ENCODE measurements around the gene ADAMTS16.

Gene ADAMTS16

GRCh38 chr5:5344606-5345005, 204.5 kb downstream of the ADAMTS16 start:
- DNase-seq (ENCODE audit: low spot score): no peak

- DNase-seq (ENCODE audit: low spot score): no peak
Measured at GRCh38 chr5:5347442-5347841, 207.3 kb downstream of the ADAMTS16 start.

GRCh38 chr5:5348135-5348534, 208.0 kb downstream of the ADAMTS16 start:
- DNase-seq (ENCODE audit: low spot score): no peak

GRCh38 chr5:5348576-5348975, 208.4 kb downstream of the ADAMTS16 start:
- no peak for DNase-seq (ENCODE audit: low spot score)

- no peak for DNase-seq (ENCODE audit: low spot score)
Measured at GRCh38 chr5:5350101-5350500, 210.0 kb downstream of the ADAMTS16 start.

- DNase-seq (ENCODE audit: low spot score): no peak
Measured at GRCh38 chr5:5351288-5351979, 211.3 kb downstream of the ADAMTS16 start.

GRCh38 chr5:5352675-5353074, 212.5 kb downstream of the ADAMTS16 start:
- no peak for DNase-seq (ENCODE audit: low spot score)

- DNase-seq (ENCODE audit: low spot score): no peak
Measured at GRCh38 chr5:5353681-5354080, 213.6 kb downstream of the ADAMTS16 start.

- no peak for DNase-seq (ENCODE audit: low spot score)
Measured at GRCh38 chr5:5356765-5357164, 216.6 kb downstream of the ADAMTS16 start.

- DNase-seq (ENCODE audit: low spot score): no peak
Measured at GRCh38 chr5:5359618-5360017, 219.5 kb downstream of the ADAMTS16 start.

- DNase-seq (ENCODE audit: low spot score): no peak
Measured at GRCh38 chr5:5360363-5360940, 220.3 kb downstream of the ADAMTS16 start.

GRCh38 chr5:5360941-5361520, 220.9 kb downstream of the ADAMTS16 start:
- no peak for DNase-seq (ENCODE audit: low spot score)

GRCh38 chr5:5363045-5363444, 222.9 kb downstream of the ADAMTS16 start:
- DNase-seq (ENCODE audit: low spot score): no peak

GRCh38 chr5:5364932-5365331, 224.8 kb downstream of the ADAMTS16 start:
- DNase-seq (ENCODE audit: low spot score): no peak

- DNase-seq (ENCODE audit: low spot score): no peak
Measured at GRCh38 chr5:5367739-5368138, 227.6 kb downstream of the ADAMTS16 start.

GRCh38 chr5:5369051-5369605, 229.0 kb downstream of the ADAMTS16 start:
- DNase-seq (ENCODE audit: low spot score): no peak

All from putamen (tissue), 1 donor.